C4-2B (cell line): Measurements from ENCODE around the gene CXADR.

ENCODE experiments used
- CTCF ChIP-seq: fragments of 450-650 bp; conservative IDR thresholded peaks from 2 replicates; pipeline ENCODE4 v1.5.1; 2017; ENCODE audit warnings: mild to moderate bottlenecking
- ZFX ChIP-seq: fragments of 450-650 bp; IDR thresholded peaks from 2 replicates; pipeline ENCODE4 v1.6.1; 2017

GRCh38 chr21:17529648-17530047 lies 16.8 kb downstream of the CXADR start:
- TF ChIP-seq CTCF (no peak), ZFX (no peak)
